Subcutaneous adipose tissue (tissue), 4 donors: ENCODE results near the gene PCNX3. TPM values are rescaled to one million over a fixed set of nuclear protein-coding genes. Genes with fewer than 3 reads are reported as not detected.

Experiments
- CTCF ChIP-seq: fragments of 450-650 bp; IDR thresholded peaks from one replicate; pipeline ENCODE4 v1.5.1; 2016; ENCODE audit warnings: low read depth, mild to moderate bottlenecking, control low read depth, antibody characterized with exemption, moderate library complexity
- total RNA-seq, 4 donors: library from RNA; depleted of rRNA; stranded (reverse); fragments of >200 nt; gene quantifications; one replicate each; pipeline ENCODE4 v1.1.0, GENCODE V29; 2016

Gene PCNX3
- total RNA-seq, 4 donors from 2014 or later = 10.3 to 25.2 (median 11.2) TPM

DNA sequence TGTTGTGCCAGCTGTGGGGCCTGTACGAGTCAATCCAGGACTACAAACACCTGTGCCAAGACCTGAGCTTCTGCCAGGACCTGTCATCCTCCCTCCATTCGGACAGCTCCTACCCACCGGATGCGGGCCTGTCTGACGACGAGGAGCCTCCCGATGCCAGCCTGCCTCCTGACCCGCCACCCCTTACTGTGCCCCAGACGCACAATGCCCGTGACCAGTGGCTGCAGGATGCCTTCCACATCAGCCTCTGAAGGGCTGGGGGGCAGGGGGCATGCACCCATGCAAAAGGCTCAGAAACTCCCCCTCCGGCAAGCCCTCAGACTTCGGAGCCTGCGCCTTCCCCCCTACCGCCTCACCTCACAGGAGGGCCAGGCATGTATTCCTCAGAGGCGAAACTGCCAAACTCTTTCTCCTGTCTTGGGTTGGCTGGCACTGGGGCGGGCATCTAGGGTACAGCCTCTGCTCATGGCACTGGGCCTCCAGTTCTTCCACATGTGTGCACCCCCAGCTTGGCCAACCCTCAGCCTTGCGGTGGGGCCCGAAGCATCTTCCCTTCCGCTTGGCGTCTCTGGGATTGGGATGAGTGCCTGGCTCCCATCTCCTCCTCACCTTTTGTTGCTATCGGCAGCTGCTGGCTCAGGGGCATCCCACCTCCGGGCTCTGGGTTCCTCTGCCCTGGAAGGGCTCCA lies 42.0 kb upstream of the PCNX3 start:
- TF ChIP-seq CTCF = no peak

DNA sequence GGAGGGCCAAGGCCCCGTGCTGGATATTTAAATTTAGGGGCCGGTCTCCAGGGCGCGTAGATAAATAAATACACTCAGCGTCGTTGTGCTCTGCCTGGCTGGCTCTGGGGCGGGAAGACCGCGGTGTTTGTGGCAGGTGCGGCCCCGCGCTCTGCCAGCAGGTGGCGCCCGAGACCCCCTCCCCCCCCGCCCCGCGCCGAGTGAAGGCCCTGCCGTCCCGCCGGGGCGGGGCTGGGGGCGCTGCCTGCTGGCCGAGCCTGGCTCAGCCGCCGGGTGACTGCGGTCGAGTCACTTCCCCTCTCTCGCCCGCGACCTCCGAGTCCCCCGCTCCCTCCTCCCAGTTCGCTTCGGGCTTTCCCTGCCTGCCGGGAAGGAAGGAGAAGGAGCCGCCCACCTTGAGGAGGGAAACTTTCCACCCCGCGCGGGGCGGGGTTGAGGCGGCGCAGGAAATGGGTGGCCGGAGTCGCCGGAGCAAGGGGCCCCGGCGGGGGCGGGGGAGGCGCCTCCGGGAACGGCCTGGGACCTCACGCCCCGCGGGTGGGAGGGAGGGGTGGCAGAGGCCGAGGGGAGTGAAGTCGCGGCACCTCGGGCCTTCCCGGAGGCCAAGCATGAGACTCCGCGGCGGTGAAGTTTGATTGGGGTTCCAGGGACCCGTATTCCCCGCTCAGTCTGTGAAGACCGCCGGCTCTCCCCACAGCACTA lies 41.3 kb upstream of the PCNX3 start:
- TF ChIP-seq CTCF = no peak

GRCh38 chr11:65574811-65575567 lies 40.6 kb upstream of the PCNX3 start:
- TF ChIP-seq CTCF = no peak

- TF ChIP-seq CTCF = no peak
Measured at GRCh38 chr11:65575568-65576231, 39.9 kb upstream of the PCNX3 start, which contains the start of gene EHBP1L1. Gene EHBP1L1 (plus strand): TSS chr11:65576053. CDS start chr11:65576303, 250 bp downstream.

DNA sequence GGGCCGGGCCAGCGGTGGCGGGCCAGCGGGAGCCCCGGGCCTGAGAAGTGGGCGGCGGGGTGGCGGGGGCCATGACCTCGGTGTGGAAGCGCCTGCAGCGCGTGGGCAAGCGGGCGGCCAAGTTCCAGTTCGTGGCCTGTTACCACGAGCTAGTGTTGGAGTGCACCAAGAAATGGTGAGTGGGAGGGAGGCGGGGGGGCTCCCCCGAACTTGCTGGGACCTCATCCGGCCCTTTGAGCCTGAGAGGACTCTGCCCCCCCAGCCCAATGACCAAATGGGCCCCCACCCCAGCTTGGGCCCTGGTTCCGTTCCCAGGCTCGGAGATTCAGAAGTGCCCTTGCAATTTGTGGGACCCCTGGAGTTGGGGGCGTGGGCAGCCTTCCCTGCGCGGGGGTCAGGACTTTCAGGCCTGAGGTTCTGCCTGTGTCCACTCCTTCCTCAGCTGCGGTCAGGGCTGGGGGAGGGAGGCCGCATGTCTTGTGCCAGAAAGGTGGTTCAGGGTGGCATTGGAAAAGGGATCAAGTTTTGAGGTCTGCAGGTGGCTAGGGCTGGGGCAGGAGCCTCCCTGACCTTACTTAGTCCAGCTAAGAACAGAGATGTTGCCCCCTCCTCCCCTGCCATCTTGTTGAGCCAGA lies 39.2 kb upstream of the PCNX3 start:
- no peak for TF ChIP-seq CTCF

DNA sequence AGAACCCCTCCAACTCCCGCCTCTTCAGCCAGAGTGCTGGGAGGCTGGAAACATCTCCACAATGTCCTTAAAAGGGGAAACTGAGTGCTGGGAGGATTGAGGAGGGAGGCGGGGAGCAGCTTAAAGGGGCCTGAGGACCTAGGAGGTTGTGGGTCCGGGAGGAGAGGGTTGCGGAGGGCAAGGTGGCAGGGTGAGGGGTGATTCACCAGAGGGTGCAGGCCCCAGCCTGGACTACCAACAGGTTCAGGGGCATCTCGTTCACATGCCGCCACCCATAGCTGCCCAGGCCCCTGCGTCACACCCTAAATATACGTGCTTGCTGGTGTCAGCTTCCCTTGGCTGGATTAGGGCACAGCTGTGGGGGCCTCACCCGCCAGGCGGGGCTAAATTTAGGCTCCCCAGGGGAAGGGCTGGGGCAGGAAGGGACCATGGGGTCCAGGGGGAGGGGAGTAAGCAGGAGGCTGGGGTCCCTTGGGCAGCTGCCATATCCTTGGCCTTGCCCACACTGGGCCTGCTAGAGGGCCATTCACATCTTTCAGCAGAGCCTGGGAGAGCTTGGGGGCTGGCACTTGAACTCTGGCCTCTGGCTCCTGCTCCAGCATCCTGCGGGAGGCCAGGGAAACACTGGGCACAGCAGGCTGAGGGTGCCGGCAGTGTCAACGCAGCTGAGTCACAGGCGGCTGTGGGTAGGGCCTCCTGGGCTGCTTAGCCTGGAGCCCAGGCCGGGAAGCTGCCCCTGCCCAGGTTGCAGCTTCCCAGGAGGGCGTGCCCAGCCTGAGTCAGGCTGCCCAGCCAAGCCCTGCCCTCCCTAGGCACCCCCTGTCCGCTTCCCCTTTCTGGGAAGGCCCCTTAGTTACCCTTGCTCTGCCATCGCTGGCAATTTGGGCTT lies 38.5 kb upstream of the PCNX3 start:
- no peak for TF ChIP-seq CTCF
